CD8-positive, alpha-beta memory T cell (primary cell): Measurements from ENCODE around the gene PTPN14. TPM values are rescaled to one million over a fixed set of nuclear protein-coding genes. Genes with fewer than 3 reads are reported as not detected.

ENCODE experiments used
- CTCF ChIA-PET: fragments of 350-600 bp; sonication (Branson Sonifier 250); formaldehyde crosslinking; loops from one replicate; lab custom pipeline; 2021; ENCODE audit warnings: antibody characterized with exemption; lab: Charles Lee
- POLR2A ChIA-PET: fragments of 350-600 bp; sonication (Branson Sonifier 250); formaldehyde crosslinking; loops from one replicate; lab custom pipeline; 2021; ENCODE audit warnings: antibody characterized with exemption; lab: Charles Lee
- DNase-seq, 5 donors: peaks; one replicate each; pipeline versions ENCODE4 v3.0.0 to v3.0.0-alpha.2; 2020 to 2022; ENCODE audit warnings: mixed read lengths in 1 of 5
- H3K27ac ChIP-seq: one replicate; pipeline ENCODE4 v1.7.0; 2013; ENCODE audit warnings: low read depth, mild to moderate bottlenecking, low read length, moderate library complexity
- H3K27me3 ChIP-seq: 2 replicates; pipeline ENCODE4 v1.7.0; 2013; ENCODE audit warnings: low read length, mild to moderate bottlenecking; ENCODE audit not compliant: insufficient read depth, poor library complexity, severe bottlenecking
- H3K36me3 ChIP-seq: 2 replicates; pipeline ENCODE4 v1.7.0; 2013; ENCODE audit warnings: mild to moderate bottlenecking, low read length, moderate library complexity; ENCODE audit not compliant: insufficient read depth
- H3K4me1 ChIP-seq: 2 replicates; pipeline ENCODE4 v1.7.0; 2013; ENCODE audit warnings: mild to moderate bottlenecking, low read length, moderate library complexity; ENCODE audit not compliant: insufficient read depth
- H3K4me3 ChIP-seq: 2 replicates; pipeline ENCODE4 v1.7.0; 2013; ENCODE audit warnings: mild to moderate bottlenecking, low read length
- H3K9me3 ChIP-seq: 2 replicates; pipeline ENCODE4 v1.7.0; 2013; ENCODE audit warnings: mild to moderate bottlenecking, low read length
- H3K27ac Mint-ChIP-seq, 8 donors: one replicate each; pipeline ENCODE4 v1.8.0; 2020 to 2021; ENCODE audit warnings: mixed read lengths in 8 of 8, mild to moderate bottlenecking in 6 of 8, inconsistent platforms in 3 of 8, moderate library complexity in 3 of 8
- H3K27me3 Mint-ChIP-seq, 2 donors: one replicate each; pipeline ENCODE4 v1.8.0; 2020 to 2021; ENCODE audit warnings: mixed read lengths in 2 of 2, mild to moderate bottlenecking in 1 of 2, moderate library complexity in 1 of 2
- H3K36me3 Mint-ChIP-seq, 3 donors: one replicate each; pipeline ENCODE4 v1.8.0; 2020 to 2021; ENCODE audit warnings: mixed read lengths in 3 of 3, inconsistent platforms in 1 of 3, mild to moderate bottlenecking in 1 of 3
- H3K4me1 Mint-ChIP-seq, 3 donors: one replicate each; pipeline ENCODE4 v1.8.0; 2020 to 2021; ENCODE audit warnings: mixed read lengths in 3 of 3, inconsistent platforms in 1 of 3, mild to moderate bottlenecking in 1 of 3
- H3K4me3 Mint-ChIP-seq, 7 donors: one replicate each; pipeline ENCODE4 v1.8.0; 2020 to 2021; ENCODE audit warnings: mixed read lengths in 7 of 7, mild to moderate bottlenecking in 6 of 7, moderate library complexity in 4 of 7, inconsistent platforms in 2 of 7
- H3K9me3 Mint-ChIP-seq, 5 donors: one replicate each; pipeline ENCODE4 v1.8.0; 2020 to 2022; ENCODE audit warnings: mixed read lengths in 5 of 5, mild to moderate bottlenecking in 3 of 5, moderate library complexity in 2 of 5, inconsistent platforms in 1 of 5
- polyA plus RNA-seq: library from polyadenylated mRNA; unstranded; fragments of 300-500 nt; fragmentation: Illumina TruSeq; gene quantifications from one replicate; pipeline ENCODE4 v1.2.3, GENCODE V29; 2021
- total RNA-seq, 2 experiments: library from RNA; stranded (reverse); gene quantifications; one replicate each; pipeline ENCODE4 v1.2.3, GENCODE V29; 2021

The PTPN14 gene
- total and polyA plus RNA-seq, 3 experiments from 2014 or later: 0.70 to 0.91 (median 0.79) TPM

- DNase-seq: no peak
- Mint-ChIP-seq H3K27ac (no peak overlapping the region), H3K36me3 (peaks cover 0 to 9% (median 0%) of the 10 kb centered on the region in 3 donors), H3K4me1 (peaks cover 10 to 31% (median 28%) of the 10 kb centered on the region in 3 donors), H3K9me3 (no peaks in the 10 kb centered on the region), H3K4me3 (no peak overlapping the region), H3K27me3 (peaks cover 2 to 16% of the 10 kb centered on the region in 2 donors)
- Histone ChIP-seq H3K27me3 (no peaks in the 10 kb centered on the region), H3K4me1 (no peaks in the 10 kb centered on the region), H3K36me3 (no peaks in the 10 kb centered on the region), H3K9me3 (no peaks in the 10 kb centered on the region), H3K27ac (no peak overlapping the region), H3K4me3 (no peak overlapping the region)
- ChIA-PET CTCF (no interaction called here), POLR2A (no interaction called here)
Measured at GRCh38 chr1:214438075-214438474, 113.3 kb downstream of the PTPN14 start.

- POLR2A ChIA-PET: no interaction called here
- Histone ChIP-seq H3K4me3 (no peak overlapping the region), H3K27me3 (no peaks in the 10 kb centered on the region), H3K27ac (no peak overlapping the region), H3K9me3 (no peaks in the 10 kb centered on the region), H3K36me3 (no peaks in the 10 kb centered on the region), H3K4me1 (no peaks in the 10 kb centered on the region)
- H3K27me3 Mint-ChIP-seq: peaks cover 1 to 17% of the 10 kb centered on the region in 2 donors
- no peak overlapping the region for H3K27ac Mint-ChIP-seq
- no peak for DNase-seq
- H3K36me3 Mint-ChIP-seq: peaks cover 0 to 11% (median 0%) of the 10 kb centered on the region in 3 donors
- CTCF ChIA-PET: no interaction called here
- H3K4me1 Mint-ChIP-seq: peaks cover 10 to 23% (median 22%) of the 10 kb centered on the region in 3 donors
- H3K9me3 Mint-ChIP-seq: no peaks in the 10 kb centered on the region
- no peak overlapping the region for H3K4me3 Mint-ChIP-seq
Measured at GRCh38 chr1:214435867-214436266, 115.5 kb downstream of the PTPN14 start.

GRCh38 chr1:214432245-214432644 is 119.2 kb downstream of the PTPN14 start:
- no peaks in the 10 kb centered on the region for H3K27me3 ChIP-seq
- H3K9me3 Mint-ChIP-seq: no peaks in the 10 kb centered on the region
- no peak for DNase-seq
- no peak overlapping the region for H3K27ac Mint-ChIP-seq
- H3K4me3 Mint-ChIP-seq: no peak overlapping the region
- no peak overlapping the region for H3K27ac ChIP-seq
- peaks cover 23% of the 10 kb centered on the region for H3K4me1 ChIP-seq
- H3K36me3 ChIP-seq: no peaks in the 10 kb centered on the region
- H3K4me1 Mint-ChIP-seq: peaks cover 18 to 19% (median 19%) of the 10 kb centered on the region in 3 donors
- ChIA-PET POLR2A (no interaction called here), CTCF (no interaction called here)
- no peaks in the 10 kb centered on the region for H3K9me3 ChIP-seq
- H3K27me3 Mint-ChIP-seq: peaks cover 1 to 17% of the 10 kb centered on the region in 2 donors
- peaks cover 0 to 15% (median 0%) of the 10 kb centered on the region in 3 donors for H3K36me3 Mint-ChIP-seq
- H3K4me3 ChIP-seq: no peak overlapping the region

GRCh38 chr1:214429951-214430770 is 121.2 kb downstream of the PTPN14 start:
- Mint-ChIP-seq H3K4me3 (no peak overlapping the region), H3K4me1 (peaks cover 23 to 26% (median 26%) of the 10 kb centered on the region in 3 donors), H3K27me3 (peaks cover 1 to 17% of the 10 kb centered on the region in 2 donors), H3K9me3 (no peaks in the 10 kb centered on the region), H3K36me3 (peaks cover 0 to 15% (median 0%) of the 10 kb centered on the region in 3 donors), H3K27ac (peak overlapping the region in 1 of 8 donors; percentile 4)
- CTCF ChIA-PET: no interaction called here
- Histone ChIP-seq H3K27me3 (no peaks in the 10 kb centered on the region), H3K4me3 (no peak overlapping the region), H3K9me3 (no peaks in the 10 kb centered on the region), H3K36me3 (no peaks in the 10 kb centered on the region), H3K27ac (no peak overlapping the region), H3K4me1 (peaks cover 23% of the 10 kb centered on the region)
- DNase-seq: no peak
- POLR2A ChIA-PET: no interaction called here

GRCh38 chr1:214427871-214428277 is 123.5 kb downstream of the PTPN14 start:
- H3K9me3 Mint-ChIP-seq: no peaks in the 10 kb centered on the region
- H3K36me3 Mint-ChIP-seq: peaks cover 0 to 4% (median 0%) of the 10 kb centered on the region in 3 donors
- no peak overlapping the region for H3K4me3 ChIP-seq
- ChIA-PET CTCF (interaction anchor here (0.8 kb wide), 1 partner anchor 166 kb away, joined by 3 read pairs; no protein-coding TSS in a partner anchor), POLR2A (no interaction called here)
- H3K4me1 ChIP-seq: peaks cover 23% of the 10 kb centered on the region
- peak overlapping the region; percentile 69 to 95 (median 92) for H3K27ac Mint-ChIP-seq
- peak; percentile 1 to 76 (median 72) for DNase-seq
- H3K27me3 Mint-ChIP-seq: peaks cover 1% of the 10 kb centered on the region in 2 donors
- no peak overlapping the region for H3K27ac ChIP-seq
- peaks cover 23 to 26% (median 26%) of the 10 kb centered on the region in 3 donors for H3K4me1 Mint-ChIP-seq
- H3K4me3 Mint-ChIP-seq: peak overlapping the region in 6 of 7 donors; percentile 46 to 75 (median 66)
- no peaks in the 10 kb centered on the region for H3K36me3 ChIP-seq
- no peaks in the 10 kb centered on the region for H3K9me3 ChIP-seq
- no peaks in the 10 kb centered on the region for H3K27me3 ChIP-seq

GRCh38 chr1:214426426-214426812 is 125.0 kb downstream of the PTPN14 start:
- Histone ChIP-seq H3K27me3 (no peaks in the 10 kb centered on the region), H3K4me3 (no peak overlapping the region), H3K27ac (no peak overlapping the region), H3K9me3 (no peaks in the 10 kb centered on the region), H3K4me1 (peaks cover 23% of the 10 kb centered on the region), H3K36me3 (no peaks in the 10 kb centered on the region)
- peaks cover 2 to 3% of the 10 kb centered on the region in 2 donors for H3K27me3 Mint-ChIP-seq
- peak overlapping the region in 5 of 8 donors; percentile 12 to 63 (median 25) for H3K27ac Mint-ChIP-seq
- no peaks in the 10 kb centered on the region for H3K9me3 Mint-ChIP-seq
- H3K4me3 Mint-ChIP-seq: no peak overlapping the region
- peaks cover 0 to 4% (median 0%) of the 10 kb centered on the region in 3 donors for H3K36me3 Mint-ChIP-seq
- ChIA-PET POLR2A (no interaction called here), CTCF (interaction anchor here (0.8 kb wide), 1 partner anchor 10 kb away, joined by 4 read pairs; no protein-coding TSS in a partner anchor)
- peaks cover 23 to 26% (median 26%) of the 10 kb centered on the region in 3 donors for H3K4me1 Mint-ChIP-seq
- DNase-seq: no peak

- H3K27me3 ChIP-seq: no peaks in the 10 kb centered on the region
- H3K27ac ChIP-seq: no peak overlapping the region
- no peaks in the 10 kb centered on the region for H3K36me3 ChIP-seq
- Mint-ChIP-seq H3K36me3 (peaks cover 0 to 3% (median 0%) of the 10 kb centered on the region in 3 donors), H3K27me3 (peaks cover 2 to 3% of the 10 kb centered on the region in 2 donors), H3K9me3 (no peaks in the 10 kb centered on the region), H3K4me3 (no peak overlapping the region), H3K27ac (peak overlapping the region in 1 of 8 donors; percentile 20), H3K4me1 (peaks cover 23 to 26% (median 26%) of the 10 kb centered on the region in 3 donors)
- no peak overlapping the region for H3K4me3 ChIP-seq
- H3K9me3 ChIP-seq: no peaks in the 10 kb centered on the region
- ChIA-PET CTCF (no interaction called here), POLR2A (no interaction called here)
- H3K4me1 ChIP-seq: peaks cover 23% of the 10 kb centered on the region
- no peak for DNase-seq
Measured at GRCh38 chr1:214425716-214426425, 125.5 kb downstream of the PTPN14 start.

- CTCF ChIA-PET: no interaction called here
- H3K27ac Mint-ChIP-seq: no peak overlapping the region
Measured at GRCh38 chr1:214425101-214425500, 126.3 kb downstream of the PTPN14 start.

More at GRCh38 chr1:214425101-214425500, 126.3 kb downstream of the PTPN14 start:
- POLR2A ChIA-PET: no interaction called here
- H3K27ac ChIP-seq: no peak overlapping the region
- no peaks in the 10 kb centered on the region for H3K36me3 Mint-ChIP-seq
- DNase-seq: no peak
- no peaks in the 10 kb centered on the region for H3K36me3 ChIP-seq
- H3K27me3 Mint-ChIP-seq: peaks cover 2 to 3% of the 10 kb centered on the region in 2 donors
- H3K4me3 ChIP-seq: no peak overlapping the region
- H3K4me1 Mint-ChIP-seq: peaks cover 23 to 26% (median 26%) of the 10 kb centered on the region in 3 donors
- H3K9me3 Mint-ChIP-seq: no peaks in the 10 kb centered on the region
- no peaks in the 10 kb centered on the region for H3K27me3 ChIP-seq
- peaks cover 23% of the 10 kb centered on the region for H3K4me1 ChIP-seq
- no peak overlapping the region for H3K4me3 Mint-ChIP-seq
- H3K9me3 ChIP-seq: no peaks in the 10 kb centered on the region
